GM12872 (cell line): ENCODE results near the gene MEST.

Experiments
- TF ChIP-seq, protein P1 (sequence below): IDR thresholded peaks from 3 replicates; pipeline ENCODE4 v1.5.1; 2011; ENCODE audit warnings: low read depth, mild to moderate bottlenecking, low read length, moderate library complexity; ENCODE audit not compliant: insufficient read depth

Gene MEST

DNA sequence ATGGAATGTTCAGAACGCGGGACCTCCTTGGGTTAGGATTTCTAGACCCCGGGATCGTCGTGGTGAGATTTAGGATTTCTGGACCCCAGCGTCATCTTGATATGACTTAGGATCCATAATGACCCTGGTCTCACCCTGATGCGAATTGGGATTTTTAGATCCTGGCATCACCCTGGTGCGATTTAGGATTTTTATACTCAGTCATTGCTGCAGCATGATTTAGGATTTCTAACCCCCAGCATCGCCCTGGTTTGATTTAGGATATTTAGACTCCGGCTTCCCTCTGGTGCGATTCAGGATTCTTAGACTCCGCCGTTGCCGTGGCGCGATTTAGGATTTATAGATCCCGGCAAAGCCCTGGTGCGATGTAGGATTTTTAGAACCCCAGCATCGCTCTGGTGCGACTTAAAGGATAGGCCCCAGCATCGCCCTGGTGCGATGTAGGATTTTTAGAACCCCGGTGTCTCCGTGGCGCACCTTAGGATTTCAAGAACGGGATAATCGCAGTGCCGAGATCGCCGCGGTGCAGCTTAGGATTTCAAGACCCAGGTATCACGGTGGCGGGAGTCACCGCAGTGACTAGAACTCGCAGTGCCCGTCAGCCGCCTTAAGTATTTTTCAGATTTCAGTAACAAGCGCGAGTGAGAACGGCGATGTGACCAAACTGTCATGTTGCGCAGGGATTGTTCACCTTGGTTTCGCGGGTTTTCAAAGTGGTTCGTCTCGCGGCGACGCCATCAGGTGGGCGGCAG is 814 bp downstream of the MEST start:
- TF ChIP-seq, protein P1, sequence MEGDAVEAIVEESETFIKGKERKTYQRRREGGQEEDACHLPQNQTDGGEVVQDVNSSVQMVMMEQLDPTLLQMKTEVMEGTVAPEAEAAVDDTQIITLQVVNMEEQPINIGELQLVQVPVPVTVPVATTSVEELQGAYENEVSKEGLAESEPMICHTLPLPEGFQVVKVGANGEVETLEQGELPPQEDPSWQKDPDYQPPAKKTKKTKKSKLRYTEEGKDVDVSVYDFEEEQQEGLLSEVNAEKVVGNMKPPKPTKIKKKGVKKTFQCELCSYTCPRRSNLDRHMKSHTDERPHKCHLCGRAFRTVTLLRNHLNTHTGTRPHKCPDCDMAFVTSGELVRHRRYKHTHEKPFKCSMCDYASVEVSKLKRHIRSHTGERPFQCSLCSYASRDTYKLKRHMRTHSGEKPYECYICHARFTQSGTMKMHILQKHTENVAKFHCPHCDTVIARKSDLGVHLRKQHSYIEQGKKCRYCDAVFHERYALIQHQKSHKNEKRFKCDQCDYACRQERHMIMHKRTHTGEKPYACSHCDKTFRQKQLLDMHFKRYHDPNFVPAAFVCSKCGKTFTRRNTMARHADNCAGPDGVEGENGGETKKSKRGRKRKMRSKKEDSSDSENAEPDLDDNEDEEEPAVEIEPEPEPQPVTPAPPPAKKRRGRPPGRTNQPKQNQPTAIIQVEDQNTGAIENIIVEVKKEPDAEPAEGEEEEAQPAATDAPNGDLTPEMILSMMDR = no peak

DNA sequence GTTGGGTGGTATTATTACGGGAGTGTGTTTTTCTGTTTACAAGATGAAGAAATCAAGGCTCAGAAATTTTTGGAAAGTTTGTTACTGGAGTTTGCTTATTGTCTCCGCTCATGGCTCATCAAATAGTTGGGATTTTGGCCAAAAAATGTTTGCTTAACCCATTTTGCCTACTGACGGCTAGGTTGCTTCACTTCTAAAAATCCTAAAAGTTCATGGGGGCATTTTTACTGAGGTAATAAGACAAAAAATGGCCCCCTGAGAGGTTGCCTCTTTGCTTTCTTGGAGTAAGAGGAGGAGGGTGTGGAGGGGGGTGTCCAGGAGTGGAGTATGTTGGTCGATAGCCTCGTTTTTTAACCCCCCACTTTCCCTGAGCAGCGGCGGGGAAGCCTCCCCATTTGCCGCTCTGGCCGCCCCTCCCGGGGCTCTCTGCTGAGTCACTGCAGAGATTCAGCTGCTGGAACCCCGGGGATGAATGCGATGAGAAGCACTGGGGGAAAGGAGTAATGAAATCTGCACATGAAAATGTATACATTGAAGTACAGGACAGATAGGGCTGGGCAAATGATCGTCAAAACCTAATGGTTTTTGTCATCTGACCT is 1.5 kb downstream of the MEST start:
- TF ChIP-seq, protein P1 = no peak

DNA sequence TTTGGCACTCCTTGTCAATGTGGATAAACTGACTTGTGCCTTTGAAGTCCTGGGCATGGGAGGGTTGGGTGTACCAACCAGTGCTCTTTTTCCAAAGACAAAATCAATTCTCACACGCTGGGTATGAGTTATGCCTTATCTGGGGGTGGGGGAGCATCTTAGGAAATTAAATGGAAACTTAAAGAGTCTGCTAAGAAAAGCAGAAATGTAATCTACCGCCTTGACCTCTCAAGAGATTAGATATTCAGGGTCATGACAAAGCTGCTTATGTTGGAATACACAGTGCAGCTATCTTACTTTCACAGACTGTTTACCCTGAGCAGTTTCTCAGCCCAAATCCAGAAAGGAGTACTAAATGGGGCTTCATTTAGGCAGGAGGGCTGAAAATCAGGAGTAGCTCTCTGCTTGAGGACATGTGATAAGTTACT is 2.6 kb downstream of the MEST start:
- TF ChIP-seq, protein P1 = no peak

DNA sequence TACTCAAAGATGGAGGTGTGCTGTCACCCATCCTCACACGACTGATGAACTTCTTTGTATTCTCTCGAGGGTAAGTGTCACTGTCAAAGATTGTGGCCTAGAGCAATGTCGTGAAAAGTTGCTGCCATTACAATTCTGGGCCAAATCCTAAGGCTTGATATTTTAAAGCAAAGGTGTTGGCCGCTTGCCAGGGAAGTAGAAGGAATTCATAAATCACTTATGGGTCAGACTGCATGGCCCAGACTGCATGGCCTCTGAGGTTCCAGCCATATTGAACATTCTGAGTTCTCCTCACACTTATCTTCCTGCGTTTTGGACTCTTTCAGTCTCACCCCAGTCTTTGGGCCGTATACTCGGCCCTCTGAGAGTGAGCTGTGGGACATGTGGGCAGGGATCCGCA is 8.6 kb downstream of the MEST start:
- TF ChIP-seq, protein P1 = no peak

DNA sequence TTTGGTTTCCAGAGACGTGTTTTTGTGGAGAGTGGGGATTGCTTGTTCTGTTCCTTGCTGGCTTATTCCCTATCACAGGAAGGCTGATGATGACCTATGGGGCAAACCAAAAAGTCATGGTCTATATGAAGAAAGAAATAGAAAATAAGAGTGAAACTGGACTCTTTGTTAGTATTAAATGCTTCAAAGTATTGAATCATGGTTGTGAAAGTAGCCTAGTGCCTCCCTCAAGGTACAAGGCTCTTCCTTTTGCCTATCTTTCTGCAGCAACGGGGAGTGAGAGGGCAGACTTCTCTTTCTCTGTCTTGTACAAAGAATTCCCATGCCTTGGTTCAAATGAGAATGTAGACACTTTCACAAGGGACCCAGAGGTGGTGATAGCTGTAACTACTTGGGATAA is 9.0 kb downstream of the MEST start:
- TF ChIP-seq, protein P1 = no peak

DNA sequence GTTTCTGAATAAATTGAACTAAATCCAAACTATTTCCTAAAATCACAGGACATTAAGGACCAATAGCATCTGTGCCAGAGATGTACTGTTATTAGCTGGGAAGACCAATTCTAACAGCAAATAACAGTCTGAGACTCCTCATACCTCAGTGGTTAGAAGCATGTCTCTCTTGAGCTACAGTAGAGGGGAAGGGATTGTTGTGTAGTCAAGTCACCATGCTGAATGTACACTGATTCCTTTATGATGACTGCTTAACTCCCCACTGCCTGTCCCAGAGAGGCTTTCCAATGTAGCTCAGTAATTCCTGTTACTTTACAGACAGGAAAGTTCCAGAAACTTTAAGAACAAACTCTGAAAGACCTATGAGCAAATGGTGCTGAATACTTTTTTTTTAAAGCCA is 13.9 kb downstream of the MEST start:
- TF ChIP-seq, protein P1 = no peak

DNA sequence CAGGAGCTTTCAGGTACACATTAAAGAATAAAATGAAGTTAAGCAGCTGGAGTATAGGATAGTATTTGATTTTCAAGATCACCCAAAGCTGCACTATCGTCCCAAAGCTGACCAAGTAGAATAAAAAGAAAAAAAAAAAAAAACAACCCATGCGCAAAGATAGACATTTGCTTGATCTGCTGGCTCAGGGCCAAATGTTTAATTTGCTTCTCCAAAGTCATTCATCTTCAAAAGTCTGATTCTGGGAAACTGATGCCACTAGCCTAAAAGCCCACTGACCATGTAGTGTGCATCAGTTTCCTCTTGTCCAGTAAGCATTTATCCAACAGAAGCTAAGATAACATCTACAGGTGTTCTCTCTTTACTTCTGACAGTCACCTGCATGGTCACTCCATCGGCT is 14.5 kb downstream of the MEST start:
- TF ChIP-seq, protein P1 = no peak
